ENCODE measurements around the gene KPNA2. TPM values are rescaled to one million over a fixed set of nuclear protein-coding genes. Genes with fewer than 3 reads are reported as not detected.

The KPNA2 gene
- total and polyA plus RNA-seq, 2 of the 13 experiments (the other 11 are each of a cell fraction or from before 2014, with no cell fraction given): 111 to 305 TPM

DNA sequence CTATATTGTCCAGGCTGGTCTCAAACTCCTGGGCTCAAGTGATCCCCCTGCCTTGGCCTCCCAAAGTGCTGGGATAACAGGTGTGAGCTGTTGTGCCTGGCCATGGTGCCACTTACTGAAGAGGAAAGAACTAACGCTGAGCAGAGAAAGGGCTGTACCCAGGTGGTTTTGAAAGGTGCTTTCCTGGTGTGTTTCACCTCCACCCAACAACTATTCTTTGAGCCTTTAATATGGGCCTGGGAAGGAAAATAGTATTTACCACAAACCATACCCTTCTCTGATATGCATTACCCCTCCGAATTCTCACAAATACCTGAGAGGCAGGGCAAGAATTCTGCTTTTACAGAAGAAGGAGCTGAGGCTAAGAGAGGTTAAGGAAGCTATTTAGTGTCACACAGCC is 24.8 kb downstream of the KPNA2 start:
- ChIA-PET CTCF (ENCODE audit: low intra/inter-chr PET ratio, low total read pairs) (no interaction called here), POLR2A (no interaction called here)
- no peak for FAIRE-seq
- no peaks in the 10 kb centered on the region for H3K36me3 ChIP-seq (replicated peaks in 1 of 2; ENCODE audit: control insufficient read depth in 1 of 2, insufficient read depth in 2 of 2, low read length in 2 of 2)
- H3K79me2 ChIP-seq (ENCODE audit: insufficient read depth, low read length): no peaks in the 10 kb centered on the region
- intact Hi-C loops (cut with micrococcal nuclease; ENCODE audit: unreplicated experiment) (no loop called here), in situ Hi-C loops (cut with HindIII; ENCODE audit: extremely low pct_ligation_motif_present, low pct_unique_long_range_greater_than_20kb) (no loop called here)
- no peak overlapping the region for H3K9ac ChIP-seq (ENCODE audit: insufficient read depth, low read depth, low read length)
- no peaks in the 10 kb centered on the region for H3K9me3 ChIP-seq (ENCODE audit: low read length)
- 43% methylated on average over 2 of the region's 2 CpGs for WGBS (ENCODE audit: low lambda C conversion rate)
- no peak for DNase-seq (ENCODE audit: low spot score)
- no peak overlapping the region for H3K4me3 ChIP-seq (replicated peaks in 1 of 3; ENCODE audit: insufficient read depth in 1 of 3, low read depth in 2 of 3, low read length in 3 of 3)
- no peaks in the 10 kb centered on the region for H3K27me3 ChIP-seq (ENCODE audit: control insufficient read depth in 1 of 2, insufficient read depth in 2 of 2, low read length in 2 of 2)
- H3K4me1 ChIP-seq (ENCODE audit: insufficient read depth, low read length): peaks cover 18% of the 10 kb centered on the region
- no peak for TF ChIP-seq DNMT1 (CRISPR knock-in tag; IDR thresholded peaks at IDR 0.05)
- no peak for TF ChIP-seq ZNF441 (CRISPR knock-in tag; IDR thresholded peaks at IDR 0.05; ENCODE audit: borderline replicate concordance)
- no peak for TF ChIP-seq SMARCE1 (IDR thresholded peaks at IDR 0.05; ENCODE audit: borderline replicate concordance)
- TF ChIP-seq KMT2A (CRISPR knock-in tag; IDR thresholded peaks at IDR 0.05): no peak
- TF ChIP-seq ZNF331 (CRISPR knock-in tag; IDR thresholded peaks at IDR 0.05): no peak
- H3K4me2 ChIP-seq (ENCODE audit: low read depth, low read length): no peak overlapping the region
- no peak overlapping the region for H2AFZ ChIP-seq (ENCODE audit: low read length)
- no TSS peak for BruUV-seq (replicated peaks)
- no peak for ATAC-seq
- H3K27ac ChIP-seq (ENCODE audit: extremely low read length, insufficient read depth, low read length): no peak overlapping the region
- H4K20me1 ChIP-seq (ENCODE audit: insufficient read depth, low read length): no peaks in the 10 kb centered on the region

GRCh38 chr17:68061512-68062313 is 26.2 kb downstream of the KPNA2 start:
- POLR2A ChIA-PET: no interaction called here
- 0 out of 2 replicates have a peak, but pooled peaks have one; percentile 26 for TF ChIP-seq MIER3 (CRISPR knock-in tag; IDR thresholded peaks at IDR 0.05; ENCODE audit: borderline replicate concordance)
- TF ChIP-seq GTF3A (CRISPR knock-in tag; conservative IDR thresholded peaks at IDR 0.05): no peak
- peak; percentile 28; the same call in 1 of the 2 replicates for TF ChIP-seq SPEN (CRISPR knock-in tag; IDR thresholded peaks at IDR 0.05; ENCODE audit: low read depth)
- 0 out of 2 replicates have a peak, but pooled peaks have one; percentile 16 for TF ChIP-seq HDAC1 (CRISPR knock-in tag; IDR thresholded peaks at IDR 0.05)
- TF ChIP-seq, protein P1, sequence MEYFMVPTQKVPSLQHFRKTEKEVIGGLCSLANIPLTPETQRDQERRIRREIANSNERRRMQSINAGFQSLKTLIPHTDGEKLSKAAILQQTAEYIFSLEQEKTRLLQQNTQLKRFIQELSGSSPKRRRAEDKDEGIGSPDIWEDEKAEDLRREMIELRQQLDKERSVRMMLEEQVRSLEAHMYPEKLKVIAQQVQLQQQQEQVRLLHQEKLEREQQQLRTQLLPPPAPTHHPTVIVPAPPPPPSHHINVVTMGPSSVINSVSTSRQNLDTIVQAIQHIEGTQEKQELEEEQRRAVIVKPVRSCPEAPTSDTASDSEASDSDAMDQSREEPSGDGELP (IDR thresholded peaks at IDR 0.05; ENCODE audit: borderline replicate concordance, low read depth): 0 out of 2 replicates have a peak, but pooled peaks have one; percentile 44
- TF ChIP-seq, protein P2, sequence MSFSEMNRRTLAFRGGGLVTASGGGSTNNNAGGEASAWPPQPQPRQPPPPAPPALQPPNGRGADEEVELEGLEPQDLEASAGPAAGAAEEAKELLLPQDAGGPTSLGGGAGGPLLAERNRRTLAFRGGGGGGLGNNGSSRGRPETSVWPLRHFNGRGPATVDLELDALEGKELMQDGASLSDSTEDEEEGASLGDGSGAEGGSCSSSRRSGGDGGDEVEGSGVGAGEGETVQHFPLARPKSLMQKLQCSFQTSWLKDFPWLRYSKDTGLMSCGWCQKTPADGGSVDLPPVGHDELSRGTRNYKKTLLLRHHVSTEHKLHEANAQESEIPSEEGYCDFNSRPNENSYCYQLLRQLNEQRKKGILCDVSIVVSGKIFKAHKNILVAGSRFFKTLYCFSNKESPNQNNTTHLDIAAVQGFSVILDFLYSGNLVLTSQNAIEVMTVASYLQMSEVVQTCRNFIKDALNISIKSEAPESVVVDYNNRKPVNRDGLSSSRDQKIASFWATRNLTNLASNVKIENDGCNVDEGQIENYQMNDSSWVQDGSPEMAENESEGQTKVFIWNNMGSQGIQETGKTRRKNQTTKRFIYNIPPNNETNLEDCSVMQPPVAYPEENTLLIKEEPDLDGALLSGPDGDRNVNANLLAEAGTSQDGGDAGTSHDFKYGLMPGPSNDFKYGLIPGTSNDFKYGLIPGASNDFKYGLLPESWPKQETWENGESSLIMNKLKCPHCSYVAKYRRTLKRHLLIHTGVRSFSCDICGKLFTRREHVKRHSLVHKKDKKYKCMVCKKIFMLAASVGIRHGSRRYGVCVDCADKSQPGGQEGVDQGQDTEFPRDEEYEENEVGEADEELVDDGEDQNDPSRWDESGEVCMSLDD (CRISPR knock-in tag; IDR thresholded peaks at IDR 0.05; ENCODE audit: borderline replicate concordance): no peak
- TF ChIP-seq ZNF607 (CRISPR knock-in tag; IDR thresholded peaks at IDR 0.05; ENCODE audit: borderline replicate concordance): 0 out of 2 replicates have a peak, but pooled peaks have one; percentile 54
- 0 out of 2 replicates have a peak, but pooled peaks have one; percentile 45 for TF ChIP-seq IRF9 (CRISPR knock-in tag; IDR thresholded peaks at IDR 0.05; ENCODE audit: borderline replicate concordance)

More at GRCh38 chr17:68061512-68062313, 26.2 kb downstream of the KPNA2 start:
- CTCF ChIA-PET (ENCODE audit: low intra/inter-chr PET ratio, low total read pairs): no interaction called here
- Histone ChIP-seq H3K4me1 (ENCODE audit: insufficient read depth, low read length) (peaks cover 18% of the 10 kb centered on the region), H3K79me2 (ENCODE audit: insufficient read depth, low read length) (no peaks in the 10 kb centered on the region), H3K27me3 (ENCODE audit: control insufficient read depth in 1 of 2, insufficient read depth in 2 of 2, low read length in 2 of 2) (no peaks in the 10 kb centered on the region), H2AFZ (ENCODE audit: low read length) (no peak overlapping the region), H4K20me1 (ENCODE audit: insufficient read depth, low read length) (no peaks in the 10 kb centered on the region), H3K36me3 (replicated peaks in 1 of 2; ENCODE audit: control insufficient read depth in 1 of 2, insufficient read depth in 2 of 2, low read length in 2 of 2) (no peaks in the 10 kb centered on the region), H3K9ac (ENCODE audit: insufficient read depth, low read depth, low read length) (no peak overlapping the region), H3K4me2 (ENCODE audit: low read depth, low read length) (peak overlapping the region; percentile 38; the same call in 1 of the 2 replicates), H3K27ac (ENCODE audit: extremely low read length, insufficient read depth, low read length) (no peak overlapping the region), H3K9me3 (ENCODE audit: low read length) (no peaks in the 10 kb centered on the region), H3K4me3 (replicated peaks in 1 of 3; ENCODE audit: insufficient read depth in 1 of 3, low read depth in 2 of 3, low read length in 3 of 3) (peak overlapping the region in 1 of 3 experiments; percentile 15; a peak in 1 of 6 replicates)
- peak; percentile 35 for DNase-seq (ENCODE audit: low spot score)
- peak; percentile 61 for ATAC-seq
- FAIRE-seq: peak; percentile 54
- 1% methylated on average over 10 of the region's 11 CpGs for WGBS (ENCODE audit: low lambda C conversion rate)
- BruUV-seq (replicated peaks): no TSS peak
- intact Hi-C loops (cut with micrococcal nuclease; ENCODE audit: unreplicated experiment) (no loop called here), in situ Hi-C loops (cut with HindIII; ENCODE audit: extremely low pct_ligation_motif_present, low pct_unique_long_range_greater_than_20kb) (no loop called here)

All from HepG2 (cell line).